Measurements from ENCODE around the gene TIPARP. TPM values are rescaled to one million over a fixed set of nuclear protein-coding genes. Genes with fewer than 3 reads are reported as not detected.

TIPARP gene
- total and polyA plus RNA-seq, 2 of the 8 experiments (the other 6 are each of a cell fraction or from before 2014, with no cell fraction given), result 1.6 to 5.8 TPM

DNA sequence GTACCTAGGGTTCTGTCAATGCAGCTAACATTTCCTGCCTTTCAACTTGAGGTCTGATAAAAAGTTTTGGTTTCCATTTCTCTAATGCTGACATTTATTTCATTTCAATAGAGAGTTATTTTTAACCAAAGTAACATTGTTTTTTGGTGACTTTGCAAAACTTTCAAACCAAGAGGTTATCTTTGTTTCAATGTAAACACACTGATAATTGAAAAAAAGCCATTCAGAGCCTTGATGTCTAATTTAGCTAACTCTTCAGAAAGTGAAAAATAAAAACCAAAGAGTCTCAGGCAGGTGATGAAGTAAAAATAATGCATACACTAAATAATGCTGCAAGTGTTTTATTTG is 9.6 kb upstream of the TIPARP start:
- no peak overlapping the region for H3K56ac ChIP-seq (replicated peaks; ENCODE audit: insufficient read length, low read depth, low read length)
- no peaks in the 10 kb centered on the region for H3K23me2 ChIP-seq (ENCODE audit: low read depth, low read length)
- no peak overlapping the region for H3K4me3 ChIP-seq (ENCODE audit: extremely low read depth in 1 of 4, insufficient read depth in 2 of 4, low read depth in 3 of 4, low read length in 4 of 4)
- no peak overlapping the region for H3K18ac ChIP-seq (ENCODE audit: extremely low read depth, low read length)
- no peak overlapping the region for H4K8ac ChIP-seq (ENCODE audit: extremely low read depth, insufficient read depth, low read length)
- H3K79me2 ChIP-seq (ENCODE audit: control insufficient read depth in 1 of 2, insufficient read depth in 2 of 2, low read length in 2 of 2), result no peaks in the 10 kb centered on the region
- H2BK12ac ChIP-seq (ENCODE audit: low read depth, low read length), result no peak overlapping the region
- H2BK120ac ChIP-seq (replicated peaks; ENCODE audit: low read depth, low read length), result no peak overlapping the region
- H3K36me3 ChIP-seq (ENCODE audit: control insufficient read depth in 2 of 4, insufficient read depth in 4 of 4, low read length in 3 of 4), result no peaks in the 10 kb centered on the region
- H2BK20ac ChIP-seq (ENCODE audit: low read length), result no peak overlapping the region
- peaks cover 0 to 3% (median 0%) of the 10 kb centered on the region in 4 experiments; a peak in 1 of 7 replicates for H3K4me1 ChIP-seq (replicated peaks in 1 of 4; ENCODE audit: control insufficient read depth in 3 of 4, insufficient read depth in 4 of 4, low read length in 3 of 4)
- H4K20me1 ChIP-seq (replicated peaks in 1 of 2; ENCODE audit: control insufficient read depth in 1 of 2, insufficient read depth in 2 of 2, low read length in 2 of 2), result no peaks in the 10 kb centered on the region
- no peak overlapping the region for H4K5ac ChIP-seq (ENCODE audit: insufficient read length, low read depth, low read length)
- no peak overlapping the region for H3K27ac ChIP-seq (ENCODE audit: low read depth, low read length)
- no peak overlapping the region for H2BK15ac ChIP-seq (ENCODE audit: low read length)
- H3K27me3 ChIP-seq (replicated peaks in 1 of 4; ENCODE audit: control insufficient read depth in 3 of 4, extremely low read depth in 1 of 4, insufficient read depth in 3 of 4, low read length in 3 of 4), result no peaks in the 10 kb centered on the region
- no peak overlapping the region for H2AK5ac ChIP-seq (ENCODE audit: low read depth, low read length)
- no peak overlapping the region for H4K91ac ChIP-seq (replicated peaks; ENCODE audit: insufficient read length, low read length)
- CTCF ChIA-PET (ENCODE audit: partially characterized antibody), result interaction anchor here (1.3 kb wide), 1 partner anchor 412 kb away, joined by 3 read pairs; no protein-coding TSS in a partner anchor
- no peak overlapping the region for H3K4ac ChIP-seq (replicated peaks; ENCODE audit: insufficient read length, low read depth, low read length)
- FAIRE-seq, result no peak
- H3K79me1 ChIP-seq (ENCODE audit: low read depth, low read length), result no peaks in the 10 kb centered on the region
- DNase-seq (ENCODE audit: low read depth in 1 of 2, low spot score in 2 of 2), result no peak
- H3K9ac ChIP-seq (replicated peaks in 1 of 4; ENCODE audit: extremely low read depth in 1 of 4, low read depth in 3 of 4, low read length in 3 of 4), result no peak overlapping the region
- H3K14ac ChIP-seq (ENCODE audit: insufficient read length), result no peak overlapping the region
- no peaks in the 10 kb centered on the region for H3K9me3 ChIP-seq (ENCODE audit: insufficient read depth in 2 of 2, low read depth in 1 of 2, low read length in 1 of 2)
- H3K4me2 ChIP-seq (ENCODE audit: insufficient read depth in 1 of 2, low read depth in 2 of 2, low read length in 2 of 2), result no peak overlapping the region
- no peak overlapping the region for H3K23ac ChIP-seq (ENCODE audit: insufficient read length)
- H2BK5ac ChIP-seq (ENCODE audit: low read depth, low read length), result no peak overlapping the region
- H2AFZ ChIP-seq (ENCODE audit: low read length), result no peak overlapping the region
- POLR2A ChIA-PET (ENCODE audit: partially characterized antibody), result interaction anchor here (0.8 kb wide), 1 partner anchor 110 kb away, joined by 3 read pairs; no protein-coding TSS in a partner anchor
- no peak for TF ChIP-seq TBP (IDR thresholded peaks at IDR 0.05; ENCODE audit: low read depth, low read length)
- TF ChIP-seq, protein P1, sequence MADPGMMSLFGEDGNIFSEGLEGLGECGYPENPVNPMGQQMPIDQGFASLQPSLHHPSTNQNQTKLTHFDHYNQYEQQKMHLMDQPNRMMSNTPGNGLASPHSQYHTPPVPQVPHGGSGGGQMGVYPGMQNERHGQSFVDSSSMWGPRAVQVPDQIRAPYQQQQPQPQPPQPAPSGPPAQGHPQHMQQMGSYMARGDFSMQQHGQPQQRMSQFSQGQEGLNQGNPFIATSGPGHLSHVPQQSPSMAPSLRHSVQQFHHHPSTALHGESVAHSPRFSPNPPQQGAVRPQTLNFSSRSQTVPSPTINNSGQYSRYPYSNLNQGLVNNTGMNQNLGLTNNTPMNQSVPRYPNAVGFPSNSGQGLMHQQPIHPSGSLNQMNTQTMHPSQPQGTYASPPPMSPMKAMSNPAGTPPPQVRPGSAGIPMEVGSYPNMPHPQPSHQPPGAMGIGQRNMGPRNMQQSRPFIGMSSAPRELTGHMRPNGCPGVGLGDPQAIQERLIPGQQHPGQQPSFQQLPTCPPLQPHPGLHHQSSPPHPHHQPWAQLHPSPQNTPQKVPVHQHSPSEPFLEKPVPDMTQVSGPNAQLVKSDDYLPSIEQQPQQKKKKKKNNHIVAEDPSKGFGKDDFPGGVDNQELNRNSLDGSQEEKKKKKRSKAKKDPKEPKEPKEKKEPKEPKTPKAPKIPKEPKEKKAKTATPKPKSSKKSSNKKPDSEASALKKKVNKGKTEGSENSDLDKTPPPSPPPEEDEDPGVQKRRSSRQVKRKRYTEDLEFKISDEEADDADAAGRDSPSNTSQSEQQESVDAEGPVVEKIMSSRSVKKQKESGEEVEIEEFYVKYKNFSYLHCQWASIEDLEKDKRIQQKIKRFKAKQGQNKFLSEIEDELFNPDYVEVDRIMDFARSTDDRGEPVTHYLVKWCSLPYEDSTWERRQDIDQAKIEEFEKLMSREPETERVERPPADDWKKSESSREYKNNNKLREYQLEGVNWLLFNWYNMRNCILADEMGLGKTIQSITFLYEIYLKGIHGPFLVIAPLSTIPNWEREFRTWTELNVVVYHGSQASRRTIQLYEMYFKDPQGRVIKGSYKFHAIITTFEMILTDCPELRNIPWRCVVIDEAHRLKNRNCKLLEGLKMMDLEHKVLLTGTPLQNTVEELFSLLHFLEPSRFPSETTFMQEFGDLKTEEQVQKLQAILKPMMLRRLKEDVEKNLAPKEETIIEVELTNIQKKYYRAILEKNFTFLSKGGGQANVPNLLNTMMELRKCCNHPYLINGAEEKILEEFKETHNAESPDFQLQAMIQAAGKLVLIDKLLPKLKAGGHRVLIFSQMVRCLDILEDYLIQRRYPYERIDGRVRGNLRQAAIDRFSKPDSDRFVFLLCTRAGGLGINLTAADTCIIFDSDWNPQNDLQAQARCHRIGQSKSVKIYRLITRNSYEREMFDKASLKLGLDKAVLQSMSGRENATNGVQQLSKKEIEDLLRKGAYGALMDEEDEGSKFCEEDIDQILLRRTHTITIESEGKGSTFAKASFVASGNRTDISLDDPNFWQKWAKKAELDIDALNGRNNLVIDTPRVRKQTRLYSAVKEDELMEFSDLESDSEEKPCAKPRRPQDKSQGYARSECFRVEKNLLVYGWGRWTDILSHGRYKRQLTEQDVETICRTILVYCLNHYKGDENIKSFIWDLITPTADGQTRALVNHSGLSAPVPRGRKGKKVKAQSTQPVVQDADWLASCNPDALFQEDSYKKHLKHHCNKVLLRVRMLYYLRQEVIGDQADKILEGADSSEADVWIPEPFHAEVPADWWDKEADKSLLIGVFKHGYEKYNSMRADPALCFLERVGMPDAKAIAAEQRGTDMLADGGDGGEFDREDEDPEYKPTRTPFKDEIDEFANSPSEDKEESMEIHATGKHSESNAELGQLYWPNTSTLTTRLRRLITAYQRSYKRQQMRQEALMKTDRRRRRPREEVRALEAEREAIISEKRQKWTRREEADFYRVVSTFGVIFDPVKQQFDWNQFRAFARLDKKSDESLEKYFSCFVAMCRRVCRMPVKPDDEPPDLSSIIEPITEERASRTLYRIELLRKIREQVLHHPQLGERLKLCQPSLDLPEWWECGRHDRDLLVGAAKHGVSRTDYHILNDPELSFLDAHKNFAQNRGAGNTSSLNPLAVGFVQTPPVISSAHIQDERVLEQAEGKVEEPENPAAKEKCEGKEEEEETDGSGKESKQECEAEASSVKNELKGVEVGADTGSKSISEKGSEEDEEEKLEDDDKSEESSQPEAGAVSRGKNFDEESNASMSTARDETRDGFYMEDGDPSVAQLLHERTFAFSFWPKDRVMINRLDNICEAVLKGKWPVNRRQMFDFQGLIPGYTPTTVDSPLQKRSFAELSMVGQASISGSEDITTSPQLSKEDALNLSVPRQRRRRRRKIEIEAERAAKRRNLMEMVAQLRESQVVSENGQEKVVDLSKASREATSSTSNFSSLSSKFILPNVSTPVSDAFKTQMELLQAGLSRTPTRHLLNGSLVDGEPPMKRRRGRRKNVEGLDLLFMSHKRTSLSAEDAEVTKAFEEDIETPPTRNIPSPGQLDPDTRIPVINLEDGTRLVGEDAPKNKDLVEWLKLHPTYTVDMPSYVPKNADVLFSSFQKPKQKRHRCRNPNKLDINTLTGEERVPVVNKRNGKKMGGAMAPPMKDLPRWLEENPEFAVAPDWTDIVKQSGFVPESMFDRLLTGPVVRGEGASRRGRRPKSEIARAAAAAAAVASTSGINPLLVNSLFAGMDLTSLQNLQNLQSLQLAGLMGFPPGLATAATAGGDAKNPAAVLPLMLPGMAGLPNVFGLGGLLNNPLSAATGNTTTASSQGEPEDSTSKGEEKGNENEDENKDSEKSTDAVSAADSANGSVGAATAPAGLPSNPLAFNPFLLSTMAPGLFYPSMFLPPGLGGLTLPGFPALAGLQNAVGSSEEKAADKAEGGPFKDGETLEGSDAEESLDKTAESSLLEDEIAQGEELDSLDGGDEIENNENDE (IDR thresholded peaks at IDR 0.05; ENCODE audit: insufficient replicate concordance, low read length), result no peak
